Measurements from ENCODE around the gene PRKG1.
"Not testable (repeated sequence)": the region's sequence is repeated elsewhere in the genome, so short reads cannot be mapped to it uniquely, and the experiment has no call there.

The PRKG1 gene

GRCh38 chr10:52221923-52222322 lies 1147.6 kb downstream of the PRKG1 start:
- no peak overlapping the region for H2AFZ ChIP-seq (ENCODE audit: low read depth, low read length)
- H3K36me3 ChIP-seq (ENCODE audit: insufficient read depth, low read length): no peaks in the 10 kb centered on the region
- H3K4me1 ChIP-seq (ENCODE audit: insufficient read depth, low read length): no peaks in the 10 kb centered on the region
- no peaks in the 10 kb centered on the region for H3K9me3 ChIP-seq (ENCODE audit: low read length)
- no peaks in the 10 kb centered on the region for H3K27me3 ChIP-seq (ENCODE audit: insufficient read depth, low read length)
- H3K4me3 ChIP-seq (ENCODE audit: low read length): no peak overlapping the region

- no peaks in the 10 kb centered on the region for H3K27me3 ChIP-seq (ENCODE audit: insufficient read depth, low read length)
- H3K4me1 ChIP-seq (ENCODE audit: insufficient read depth, low read length): no peaks in the 10 kb centered on the region
- H3K4me3 ChIP-seq (ENCODE audit: low read length): no peak overlapping the region
- H2AFZ ChIP-seq (ENCODE audit: low read depth, low read length): no peak overlapping the region
- no peaks in the 10 kb centered on the region for H3K9me3 ChIP-seq (ENCODE audit: low read length)
- no peaks in the 10 kb centered on the region for H3K36me3 ChIP-seq (ENCODE audit: insufficient read depth, low read length)
Observed at GRCh38 chr10:52226197-52226847, 1152.0 kb downstream of the PRKG1 start.

- no peak overlapping the region for H2AFZ ChIP-seq (ENCODE audit: low read depth, low read length)
Observed at GRCh38 chr10:52228556-52228955, 1154.3 kb downstream of the PRKG1 start.

GRCh38 chr10:52229291-52229931 lies 1155.1 kb downstream of the PRKG1 start:
- Histone ChIP-seq H3K27me3 (ENCODE audit: insufficient read depth, low read length) (no peaks in the 10 kb centered on the region), H3K9me3 (ENCODE audit: low read length) (no peaks in the 10 kb centered on the region), H2AFZ (ENCODE audit: low read depth, low read length) (no peak overlapping the region), H3K4me1 (ENCODE audit: insufficient read depth, low read length) (no peaks in the 10 kb centered on the region), H3K36me3 (ENCODE audit: insufficient read depth, low read length) (no peaks in the 10 kb centered on the region), H3K4me3 (ENCODE audit: low read length) (no peak overlapping the region)

More at GRCh38 chr10:52228556-52228955, 1154.3 kb downstream of the PRKG1 start:
- no peaks in the 10 kb centered on the region for H3K9me3 ChIP-seq (ENCODE audit: low read length)
- H3K27me3 ChIP-seq (ENCODE audit: insufficient read depth, low read length): no peaks in the 10 kb centered on the region
- H3K36me3 ChIP-seq (ENCODE audit: insufficient read depth, low read length): no peaks in the 10 kb centered on the region
- no peak overlapping the region for H3K4me3 ChIP-seq (ENCODE audit: low read length)
- no peaks in the 10 kb centered on the region for H3K4me1 ChIP-seq (ENCODE audit: insufficient read depth, low read length)

GRCh38 chr10:52232561-52233350 lies 1158.5 kb downstream of the PRKG1 start:
- Histone ChIP-seq H3K4me1 (ENCODE audit: insufficient read depth, low read length) (no peaks in the 10 kb centered on the region), H3K36me3 (ENCODE audit: insufficient read depth, low read length) (no peaks in the 10 kb centered on the region), H3K9me3 (ENCODE audit: low read length) (no peaks in the 10 kb centered on the region), H3K4me3 (ENCODE audit: low read length) (no peak overlapping the region), H2AFZ (ENCODE audit: low read depth, low read length) (no peak overlapping the region), H3K27me3 (ENCODE audit: insufficient read depth, low read length) (no peaks in the 10 kb centered on the region)

- H3K4me3 ChIP-seq (ENCODE audit: low read length); H3K4me1 ChIP-seq (ENCODE audit: insufficient read depth, low read length); H3K27me3 ChIP-seq (ENCODE audit: insufficient read depth, low read length); H3K36me3 ChIP-seq (ENCODE audit: insufficient read depth, low read length); H2AFZ ChIP-seq (ENCODE audit: low read depth, low read length); H3K9me3 ChIP-seq (ENCODE audit: low read length): not testable (repeated sequence)
Observed at GRCh38 chr10:52233351-52233991, 1159.2 kb downstream of the PRKG1 start.

- H3K9me3 ChIP-seq (ENCODE audit: low read length): no peaks in the 10 kb centered on the region
- H2AFZ ChIP-seq (ENCODE audit: low read depth, low read length): no peak overlapping the region
- no peaks in the 10 kb centered on the region for H3K4me1 ChIP-seq (ENCODE audit: insufficient read depth, low read length)
- no peak overlapping the region for H3K4me3 ChIP-seq (ENCODE audit: low read length)
- no peaks in the 10 kb centered on the region for H3K36me3 ChIP-seq (ENCODE audit: insufficient read depth, low read length)
- no peaks in the 10 kb centered on the region for H3K27me3 ChIP-seq (ENCODE audit: insufficient read depth, low read length)
Observed at GRCh38 chr10:52239771-52240170, 1165.5 kb downstream of the PRKG1 start.

GRCh38 chr10:52245547-52245946 lies 1171.3 kb downstream of the PRKG1 start:
- Histone ChIP-seq H3K4me1 (ENCODE audit: insufficient read depth, low read length) (no peaks in the 10 kb centered on the region), H3K4me3 (ENCODE audit: low read length) (no peak overlapping the region), H3K27me3 (ENCODE audit: insufficient read depth, low read length) (no peaks in the 10 kb centered on the region), H3K36me3 (ENCODE audit: insufficient read depth, low read length) (no peaks in the 10 kb centered on the region), H2AFZ (ENCODE audit: low read depth, low read length) (no peak overlapping the region), H3K9me3 (ENCODE audit: low read length) (no peaks in the 10 kb centered on the region)

GRCh38 chr10:52247929-52248328 lies 1173.6 kb downstream of the PRKG1 start:
- H3K9me3 ChIP-seq (ENCODE audit: low read length); H3K4me3 ChIP-seq (ENCODE audit: low read length); H2AFZ ChIP-seq (ENCODE audit: low read depth, low read length); H3K4me1 ChIP-seq (ENCODE audit: insufficient read depth, low read length); H3K27me3 ChIP-seq (ENCODE audit: insufficient read depth, low read length); H3K36me3 ChIP-seq (ENCODE audit: insufficient read depth, low read length): not testable (repeated sequence)

GRCh38 chr10:52248697-52249306 lies 1174.5 kb downstream of the PRKG1 start:
- no peak overlapping the region for H3K4me3 ChIP-seq (ENCODE audit: low read length)
- H3K36me3 ChIP-seq (ENCODE audit: insufficient read depth, low read length): no peaks in the 10 kb centered on the region
- H3K4me1 ChIP-seq (ENCODE audit: insufficient read depth, low read length): no peaks in the 10 kb centered on the region

GRCh38 chr10:52249850-52250395 lies 1175.6 kb downstream of the PRKG1 start:
- H3K4me3 ChIP-seq (ENCODE audit: low read length): no peak overlapping the region
- H3K4me1 ChIP-seq (ENCODE audit: insufficient read depth, low read length): no peaks in the 10 kb centered on the region
- H3K9me3 ChIP-seq (ENCODE audit: low read length): no peaks in the 10 kb centered on the region
- H2AFZ ChIP-seq (ENCODE audit: low read depth, low read length): no peak overlapping the region
- no peaks in the 10 kb centered on the region for H3K27me3 ChIP-seq (ENCODE audit: insufficient read depth, low read length)
- no peaks in the 10 kb centered on the region for H3K36me3 ChIP-seq (ENCODE audit: insufficient read depth, low read length)

More at GRCh38 chr10:52248697-52249306, 1174.5 kb downstream of the PRKG1 start:
- Histone ChIP-seq H3K9me3 (ENCODE audit: low read length) (no peaks in the 10 kb centered on the region), H3K27me3 (ENCODE audit: insufficient read depth, low read length) (no peaks in the 10 kb centered on the region), H2AFZ (ENCODE audit: low read depth, low read length) (no peak overlapping the region)

GRCh38 chr10:52250510-52250909 lies 1176.2 kb downstream of the PRKG1 start:
- Histone ChIP-seq H3K4me1 (ENCODE audit: insufficient read depth, low read length) (no peaks in the 10 kb centered on the region), H3K9me3 (ENCODE audit: low read length) (no peaks in the 10 kb centered on the region), H3K4me3 (ENCODE audit: low read length) (no peak overlapping the region), H2AFZ (ENCODE audit: low read depth, low read length) (no peak overlapping the region), H3K27me3 (ENCODE audit: insufficient read depth, low read length) (no peaks in the 10 kb centered on the region), H3K36me3 (ENCODE audit: insufficient read depth, low read length) (no peaks in the 10 kb centered on the region)
